ENCODE results near the gene ALDOA.

Gene ALDOA

GRCh38 chr16:30096862-30097563 is 31.5 kb downstream of the ALDOA start:
- Histone ChIP-seq H3K9me3 (ENCODE audit: control insufficient read depth in 1 of 2, low read length in 2 of 2) (peaks cover 11 to 22% of the 10 kb centered on the region in 2 donors), H3K9ac (ENCODE audit: low read depth in 1 of 2, low read length in 2 of 2) (peak overlapping the region in 1 of 2 donors; percentile 52)

GRCh38 chr16:30104090-30104489 is 38.5 kb downstream of the ALDOA start:
- Histone ChIP-seq H3K9ac (ENCODE audit: low read depth in 1 of 2, low read length in 2 of 2) (no peak overlapping the region), H3K27me3 (ENCODE audit: control insufficient read depth in 1 of 2, insufficient read depth in 2 of 2, low read length in 2 of 2) (no peaks in the 10 kb centered on the region), H3K9me3 (ENCODE audit: control insufficient read depth in 1 of 2, low read length in 2 of 2) (no peaks in the 10 kb centered on the region), H3K4me1 (ENCODE audit: control insufficient read depth in 1 of 2, insufficient read depth in 2 of 2, low read length in 2 of 2) (peaks cover 0 to 5% of the 10 kb centered on the region in 2 donors), H3K27ac (ENCODE audit: low read depth, low read length) (no peak overlapping the region), H3K4me3 (ENCODE audit: low read depth in 1 of 2, low read length in 2 of 2) (no peak overlapping the region), H3K36me3 (ENCODE audit: control insufficient read depth in 1 of 2, insufficient read depth in 2 of 2, low read length in 2 of 2) (peaks cover 9 to 34% of the 10 kb centered on the region in 2 donors)

More at GRCh38 chr16:30096862-30097563, 31.5 kb downstream of the ALDOA start:
- H3K27ac ChIP-seq (ENCODE audit: low read depth, low read length): peak overlapping the region; percentile 83
- peak overlapping the region; percentile 58 to 61 for H3K4me3 ChIP-seq (ENCODE audit: low read depth in 1 of 2, low read length in 2 of 2)
- no peaks in the 10 kb centered on the region for H3K27me3 ChIP-seq (ENCODE audit: control insufficient read depth in 1 of 2, insufficient read depth in 2 of 2, low read length in 2 of 2)
- peaks cover 25 to 32% of the 10 kb centered on the region in 2 donors for H3K4me1 ChIP-seq (ENCODE audit: control insufficient read depth in 1 of 2, insufficient read depth in 2 of 2, low read length in 2 of 2)
- H3K36me3 ChIP-seq (ENCODE audit: control insufficient read depth in 1 of 2, insufficient read depth in 2 of 2, low read length in 2 of 2): peaks cover 12 to 13% of the 10 kb centered on the region in 2 donors

- Histone ChIP-seq H3K36me3 (ENCODE audit: control insufficient read depth in 1 of 2, insufficient read depth in 2 of 2, low read length in 2 of 2) (peaks cover 9 to 34% of the 10 kb centered on the region in 2 donors), H3K9ac (ENCODE audit: low read depth in 1 of 2, low read length in 2 of 2) (no peak overlapping the region), H3K4me3 (ENCODE audit: low read depth in 1 of 2, low read length in 2 of 2) (no peak overlapping the region), H3K4me1 (ENCODE audit: control insufficient read depth in 1 of 2, insufficient read depth in 2 of 2, low read length in 2 of 2) (peaks cover 0 to 5% of the 10 kb centered on the region in 2 donors), H3K27ac (ENCODE audit: low read depth, low read length) (no peak overlapping the region), H3K27me3 (ENCODE audit: control insufficient read depth in 1 of 2, insufficient read depth in 2 of 2, low read length in 2 of 2) (no peaks in the 10 kb centered on the region), H3K9me3 (ENCODE audit: control insufficient read depth in 1 of 2, low read length in 2 of 2) (no peaks in the 10 kb centered on the region)
Observed at GRCh38 chr16:30104492-30104891, 38.9 kb downstream of the ALDOA start.

- peaks cover 20 to 47% of the 10 kb centered on the region in 2 donors for H3K36me3 ChIP-seq (ENCODE audit: control insufficient read depth in 1 of 2, insufficient read depth in 2 of 2, low read length in 2 of 2)
- H3K9me3 ChIP-seq (ENCODE audit: control insufficient read depth in 1 of 2, low read length in 2 of 2): no peaks in the 10 kb centered on the region
- H3K4me1 ChIP-seq (ENCODE audit: control insufficient read depth in 1 of 2, insufficient read depth in 2 of 2, low read length in 2 of 2): peaks cover 5 to 10% of the 10 kb centered on the region in 2 donors
- H3K27ac ChIP-seq (ENCODE audit: low read depth, low read length): no peak overlapping the region
- no peak overlapping the region for H3K9ac ChIP-seq (ENCODE audit: low read depth in 1 of 2, low read length in 2 of 2)
- H3K27me3 ChIP-seq (ENCODE audit: control insufficient read depth in 1 of 2, insufficient read depth in 2 of 2, low read length in 2 of 2): no peaks in the 10 kb centered on the region
- no peak overlapping the region for H3K4me3 ChIP-seq (ENCODE audit: low read depth in 1 of 2, low read length in 2 of 2)
Observed at GRCh38 chr16:30108059-30108850, 42.7 kb downstream of the ALDOA start.

- Histone ChIP-seq H3K27me3 (ENCODE audit: control insufficient read depth in 1 of 2, insufficient read depth in 2 of 2, low read length in 2 of 2) (no peaks in the 10 kb centered on the region), H3K4me1 (ENCODE audit: control insufficient read depth in 1 of 2, insufficient read depth in 2 of 2, low read length in 2 of 2) (peaks cover 27 to 28% of the 10 kb centered on the region in 2 donors), H3K36me3 (ENCODE audit: control insufficient read depth in 1 of 2, insufficient read depth in 2 of 2, low read length in 2 of 2) (peaks cover 20 to 38% of the 10 kb centered on the region in 2 donors), H3K4me3 (ENCODE audit: low read depth in 1 of 2, low read length in 2 of 2) (no peak overlapping the region), H3K9me3 (ENCODE audit: control insufficient read depth in 1 of 2, low read length in 2 of 2) (no peaks in the 10 kb centered on the region), H3K9ac (ENCODE audit: low read depth in 1 of 2, low read length in 2 of 2) (no peak overlapping the region), H3K27ac (ENCODE audit: low read depth, low read length) (no peak overlapping the region)
Observed at GRCh38 chr16:30110661-30111060, 45.1 kb downstream of the ALDOA start.

GRCh38 chr16:30112197-30113030 is 46.9 kb downstream of the ALDOA start:
- Histone ChIP-seq H3K9me3 (ENCODE audit: control insufficient read depth in 1 of 2, low read length in 2 of 2) (no peaks in the 10 kb centered on the region), H3K9ac (ENCODE audit: low read depth in 1 of 2, low read length in 2 of 2) (no peak overlapping the region), H3K27me3 (ENCODE audit: control insufficient read depth in 1 of 2, insufficient read depth in 2 of 2, low read length in 2 of 2) (no peaks in the 10 kb centered on the region), H3K36me3 (ENCODE audit: control insufficient read depth in 1 of 2, insufficient read depth in 2 of 2, low read length in 2 of 2) (peaks cover 22 to 44% of the 10 kb centered on the region in 2 donors), H3K4me1 (ENCODE audit: control insufficient read depth in 1 of 2, insufficient read depth in 2 of 2, low read length in 2 of 2) (peaks cover 34 to 43% of the 10 kb centered on the region in 2 donors), H3K27ac (ENCODE audit: low read depth, low read length) (no peak overlapping the region), H3K4me3 (ENCODE audit: low read depth in 1 of 2, low read length in 2 of 2) (no peak overlapping the region)

GRCh38 chr16:30113031-30113710 is 47.6 kb downstream of the ALDOA start, which contains the start of gene GDPD3:
Gene GDPD3, minus strand, starts transcription at chr16:30113537. Its CDS starts 59 bp downstream, at chr16:30113478.
- H3K36me3 ChIP-seq (ENCODE audit: control insufficient read depth in 1 of 2, insufficient read depth in 2 of 2, low read length in 2 of 2): peaks cover 24 to 45% of the 10 kb centered on the region in 2 donors
- H3K27ac ChIP-seq (ENCODE audit: low read depth, low read length): peak within 1 kb of the TSS; percentile 3
- H3K9ac ChIP-seq (ENCODE audit: low read depth in 1 of 2, low read length in 2 of 2): peak within 1 kb of the TSS; percentile 29 to 54
- H3K9me3 ChIP-seq (ENCODE audit: control insufficient read depth in 1 of 2, low read length in 2 of 2): no peaks in the 10 kb centered on the region
- peaks cover 38 to 50% of the 10 kb centered on the region in 2 donors for H3K4me1 ChIP-seq (ENCODE audit: control insufficient read depth in 1 of 2, insufficient read depth in 2 of 2, low read length in 2 of 2)
- no peaks in the 10 kb centered on the region for H3K27me3 ChIP-seq (ENCODE audit: control insufficient read depth in 1 of 2, insufficient read depth in 2 of 2, low read length in 2 of 2)
- no peak within 1 kb of the TSS for H3K4me3 ChIP-seq (ENCODE audit: low read depth in 1 of 2, low read length in 2 of 2)

GRCh38 chr16:30113711-30114333 is 48.3 kb downstream of the ALDOA start:
- Histone ChIP-seq H3K4me1 (ENCODE audit: control insufficient read depth in 1 of 2, insufficient read depth in 2 of 2, low read length in 2 of 2) (peaks cover 39 to 57% of the 10 kb centered on the region in 2 donors), H3K9ac (ENCODE audit: low read depth in 1 of 2, low read length in 2 of 2) (peak overlapping the region in 1 of 2 donors; percentile 29), H3K27me3 (ENCODE audit: control insufficient read depth in 1 of 2, insufficient read depth in 2 of 2, low read length in 2 of 2) (no peaks in the 10 kb centered on the region), H3K9me3 (ENCODE audit: control insufficient read depth in 1 of 2, low read length in 2 of 2) (no peaks in the 10 kb centered on the region), H3K36me3 (ENCODE audit: control insufficient read depth in 1 of 2, insufficient read depth in 2 of 2, low read length in 2 of 2) (peaks cover 24 to 43% of the 10 kb centered on the region in 2 donors), H3K4me3 (ENCODE audit: low read depth in 1 of 2, low read length in 2 of 2) (no peak overlapping the region), H3K27ac (ENCODE audit: low read depth, low read length) (peak overlapping the region; percentile 3)

GRCh38 chr16:30114411-30114810 is 48.9 kb downstream of the ALDOA start:
- H3K4me3 ChIP-seq (ENCODE audit: low read depth in 1 of 2, low read length in 2 of 2): no peak overlapping the region
- peak overlapping the region in 1 of 2 donors; percentile 29 for H3K9ac ChIP-seq (ENCODE audit: low read depth in 1 of 2, low read length in 2 of 2)
- no peaks in the 10 kb centered on the region for H3K27me3 ChIP-seq (ENCODE audit: control insufficient read depth in 1 of 2, insufficient read depth in 2 of 2, low read length in 2 of 2)
- peaks cover 43 to 61% of the 10 kb centered on the region in 2 donors for H3K4me1 ChIP-seq (ENCODE audit: control insufficient read depth in 1 of 2, insufficient read depth in 2 of 2, low read length in 2 of 2)
- H3K9me3 ChIP-seq (ENCODE audit: control insufficient read depth in 1 of 2, low read length in 2 of 2): no peaks in the 10 kb centered on the region
- no peak overlapping the region for H3K27ac ChIP-seq (ENCODE audit: low read depth, low read length)
- H3K36me3 ChIP-seq (ENCODE audit: control insufficient read depth in 1 of 2, insufficient read depth in 2 of 2, low read length in 2 of 2): peaks cover 28 to 47% of the 10 kb centered on the region in 2 donors
